A549 (cell line): Measurements from ENCODE around the gene KRTAP21-1. TPM values are rescaled to one million over a fixed set of nuclear protein-coding genes. Genes with fewer than 3 reads are reported as not detected.

Experiments used
- ATAC-seq, 2 experiments: fragments of 200-7000 bp in 1 of 2; fragments of >200 bp in 1 of 2; cut with Nextera tagmentation in 1 of 2; cut with Tn5 transposase in 1 of 2; 3 replicates each; pipeline versions ENCODE4 v1.8.0 to v1.9.1; 2018 to 2020; ENCODE audit warnings: mild to moderate bottlenecking in 1 of 2, moderate library complexity in 1 of 2
- CTCF ChIA-PET: fragments of 300-600 bp; sonication (Branson Sonifier 250); formaldehyde crosslinking; extraction: SDS; loops from one replicate; lab custom pipeline; 2021; ENCODE audit warnings: antibody characterized with exemption, inconsistent platforms; lab: Yijun Ruan, JAX
- POLR2A ChIA-PET: fragments of 350-600 bp; formaldehyde crosslinking; extraction: SDS; loops from one replicate; lab custom pipeline; 2021; ENCODE audit warnings: antibody characterized with exemption, inconsistent platforms; lab: Yijun Ruan, JAX
- DNase-seq, 2 experiments: peaks; one replicate each; pipeline versions ENCODE4 v3.0.0 to v3.0.0-alpha.2; 2011 to 2016; ENCODE audit warnings: low read depth in 1 of 2, low spot score in 1 of 2
- FAIRE-seq: peaks from 2 replicates; lab custom pipeline; 2011; peaks lifted over from hg19 to GRCh38; lab: Jason Lieb, UNC
- H3K27ac ChIP-seq, 2 experiments: fragments of >200 bp; sonication (Bioruptor Twin); formaldehyde crosslinking; 3 replicates each; pipeline ENCODE4 v1.5.1; 2016 to 2017
- H3K4me1 ChIP-seq: fragments of >200 bp; sonication (Bioruptor Twin); formaldehyde crosslinking; 3 replicates; pipeline ENCODE4 v1.6.1; 2016
- H3K4me2 ChIP-seq: fragments of >200 bp; sonication (Bioruptor Twin); formaldehyde crosslinking; 3 replicates; pipeline ENCODE4 v1.6.1; 2016
- H3K4me3 ChIP-seq: fragments of >200 bp; sonication (Bioruptor Twin); formaldehyde crosslinking; 3 replicates; pipeline ENCODE4 v1.5.1; 2016
- H3K9me3 ChIP-seq: fragments of >200 bp; sonication (Bioruptor Twin); formaldehyde crosslinking; 3 replicates; pipeline ENCODE4 v1.6.1; 2016
- ATOH8 ChIP-seq: fragments of 250-450 bp; sonication (Bioruptor Pico); IDR thresholded peaks from 2 replicates; pipeline ENCODE4 v1.5.0; 2020; ENCODE audit warnings: low read depth, mild to moderate bottlenecking, moderate library complexity
- BCL3 ChIP-seq: fragments of >200 bp; sonication (Bioruptor Twin); formaldehyde crosslinking; IDR thresholded peaks from 3 replicates; pipeline ENCODE4 v1.6.1; 2016
- CBX8 ChIP-seq: fragments of 200-600 bp; sonication (generic); IDR thresholded peaks from 2 replicates; pipeline ENCODE4 v1.6.1; 2016
- CTCF ChIP-seq: fragments of >200 bp; sonication (Bioruptor Twin); formaldehyde crosslinking; IDR thresholded peaks from 3 replicates; pipeline ENCODE4 v1.5.1; 2016
- E2F6 ChIP-seq: IDR thresholded peaks from 2 replicates; pipeline ENCODE4 v1.6.1; 2012; ENCODE audit warnings: low read depth, borderline replicate concordance
- EP300 ChIP-seq, 2 experiments: fragments of >200 bp; sonication (Bioruptor Twin); formaldehyde crosslinking; IDR thresholded peaks; 2 replicates in 1 of 2; 3 replicates in 1 of 2; pipeline ENCODE4 v1.6.1; 2016 to 2017
- HEYL ChIP-seq: fragments of 250-450 bp; sonication (Bioruptor Pico); IDR thresholded peaks from 2 replicates; pipeline ENCODE4 v1.8.0; 2021; ENCODE audit warnings: mild to moderate bottlenecking, moderate library complexity
- HMGXB4 ChIP-seq: fragments of 250-450 bp; sonication (Bioruptor Pico); IDR thresholded peaks from 2 replicates; pipeline ENCODE4 v1.5.0; 2021; ENCODE audit warnings: mild to moderate bottlenecking, moderate library complexity, borderline replicate concordance
- JUN ChIP-seq, 2 experiments: fragments of >200 bp; sonication (Bioruptor Twin); formaldehyde crosslinking; IDR thresholded peaks; 2 replicates in 1 of 2; 3 replicates in 1 of 2; pipeline ENCODE4 v1.6.1; 2016 to 2017
- KDM1A ChIP-seq: fragments of 200-600 bp; sonication (generic); IDR thresholded peaks from 2 replicates; pipeline ENCODE4 v1.6.1; 2016; ENCODE audit warnings: low read depth, mild to moderate bottlenecking
- MYC ChIP-seq: IDR thresholded peaks from 2 replicates; pipeline ENCODE4 v1.6.1; 2012; ENCODE audit warnings: mild to moderate bottlenecking, inconsistent platforms, low read length, improper control_type of control experiment, borderline replicate concordance
- NFE2L2 ChIP-seq: fragments of 150-350 bp; conservative IDR thresholded peaks from 2 replicates; pipeline ENCODE4 v1.6.1; 2014; ENCODE audit warnings: low read length
- POLR2A ChIP-seq: IDR thresholded peaks from 2 replicates; pipeline ENCODE4 v1.6.1; 2012; ENCODE audit warnings: mild to moderate bottlenecking, low read length
- RARB ChIP-seq: fragments of 250-450 bp; sonication (Bioruptor Pico); IDR thresholded peaks from 2 replicates; pipeline ENCODE4 v1.8.0; 2021; ENCODE audit warnings: mild to moderate bottlenecking, moderate library complexity
- RCOR1 ChIP-seq: fragments of 150-350 bp; IDR thresholded peaks from 2 replicates; pipeline ENCODE4 v1.6.1; 2014; ENCODE audit warnings: antibody characterized with exemption, low read length, low read depth
- REST ChIP-seq: fragments of 200-600 bp; sonication (generic); IDR thresholded peaks from 2 replicates; pipeline ENCODE4 v1.6.1; 2016; ENCODE audit warnings: antibody characterized with exemption, mild to moderate bottlenecking, moderate library complexity
- RNF2 ChIP-seq: fragments of 200-600 bp; sonication (generic); IDR thresholded peaks from 2 replicates; pipeline ENCODE4 v1.6.1; 2016; ENCODE audit warnings: low read depth, mild to moderate bottlenecking, antibody characterized with exemption, moderate library complexity, borderline replicate concordance
- SREBF2 ChIP-seq: fragments of 450-650 bp; IDR thresholded peaks from 2 replicates; pipeline ENCODE4 v1.6.1; 2014; ENCODE audit warnings: mild to moderate bottlenecking, moderate library complexity
- USF2 ChIP-seq: fragments of 450-650 bp; IDR thresholded peaks from 2 replicates; pipeline ENCODE4 v1.6.1; 2014; ENCODE audit warnings: antibody characterized with exemption
- ZC3H11A ChIP-seq: fragments of 450-650 bp; IDR thresholded peaks from 2 replicates; pipeline ENCODE4 v1.6.1; 2014; ENCODE audit warnings: antibody characterized with exemption, mild to moderate bottlenecking
- ZFP36 ChIP-seq: fragments of 450-650 bp; IDR thresholded peaks from 2 replicates; pipeline ENCODE4 v1.6.1; 2014; ENCODE audit warnings: borderline replicate concordance; ENCODE audit not compliant: partially characterized antibody
- whole genome bisulfite sequencing: methylation state at CpG from one replicate; pipeline ENCODE4 v1.1.6; 2017; ENCODE audit errors: missing lambda C conversion rate; 5-methylcytosine and 5-hydroxymethylcytosine counted together
- polyA plus RNA-seq, 4 experiments: library from polyadenylated mRNA; depleted of rRNA in 3 of 4; stranded (reverse); fragments of >200 nt; fragmentation: RNase III in 1 of 4; extraction: RNeasy Plus Mini Kit Qiagen cat#74134 plus additional on column Dnase treatment in 1 of 4; gene quantifications; 2 replicates in 3 of 4; 3 replicates in 1 of 4; pipeline ENCODE4 v1.2.3, GENCODE V29; 2011 to 2017

Gene KRTAP21-1
- polyA plus RNA-seq, 2 of the 4 experiments (the other 2 are of a cell fraction) = not detected

- no peaks in the 10 kb centered on the region for H3K9me3 ChIP-seq
- DNase-seq (no peak), ATAC-seq (no peak), FAIRE-seq (no peak)
- WGBS = 10% methylated on average over 1 of the region's 1 CpG
- POLR2A ChIA-PET = interaction anchor here (0.7 kb wide), 1 partner anchor 259 kb away, joined by 4 read pairs; the partner anchor contains the start of gene KRTAP19-8
- TF ChIP-seq CTCF (no peak), RCOR1 (no peak), BCL3 (no peak), ZC3H11A (no peak), HEYL (CRISPR knock-in tag) (no peak), RARB (CRISPR knock-in tag) (no peak), CBX8 (no peak), JUN (IDR thresholded peaks at IDR 0.05) (no peak), E2F6 (no peak), REST (no peak)
- no peak overlapping the region for H3K4me2 ChIP-seq
- CTCF ChIA-PET = interaction anchor here (0.7 kb wide), 1 partner anchor 586 kb away, joined by 3 read pairs; no protein-coding TSS in a partner anchor
- H3K4me3 ChIP-seq = no peak overlapping the region
- H3K4me1 ChIP-seq = no peaks in the 10 kb centered on the region
- no peak overlapping the region for H3K27ac ChIP-seq
These were observed 24.0 kb upstream of the KRTAP21-1 start for GRCh38 chr21:30779249-30779648.

GRCh38 chr21:30769724-30770431 lies 14.7 kb upstream of the KRTAP21-1 start:
- no peak for FAIRE-seq
- no peak for ATAC-seq
- Histone ChIP-seq H3K9me3 (no peaks in the 10 kb centered on the region), H3K4me1 (no peaks in the 10 kb centered on the region), H3K4me3 (no peak overlapping the region), H3K4me2 (no peak overlapping the region), H3K27ac (no peak overlapping the region)
- DNase-seq = no peak
- ChIA-PET POLR2A (no interaction called here), CTCF (no interaction called here)
- 35% methylated on average over 4 of the region's 4 CpGs for WGBS
- no peak for TF ChIP-seq ATOH8 (CRISPR knock-in tag)
- no peak for TF ChIP-seq POLR2A
- no peak for TF ChIP-seq MYC
- TF ChIP-seq SREBF2 = no peak
- no peak for TF ChIP-seq KDM1A
- no peak for TF ChIP-seq RNF2
- no peak for TF ChIP-seq HMGXB4
- no peak for TF ChIP-seq ZFP36
- no peak for TF ChIP-seq USF2
- TF ChIP-seq EP300 (IDR thresholded peaks at IDR 0.05) = no peak
- TF ChIP-seq NFE2L2 = no peak
- TF ChIP-seq HEYL (CRISPR knock-in tag) = no peak
